Panc1 (cell line): ENCODE results near the gene CEP95. TPM values are rescaled to one million over a fixed set of nuclear protein-coding genes. Genes with fewer than 3 reads are reported as not detected.

Source experiments
- ATAC-seq: fragments of 200-7000 bp; cut with Tn5 transposase; 2 replicates; pipeline ENCODE4 v1.9.1; 2020; ENCODE audit warnings: mild to moderate bottlenecking, moderate library complexity
- BruUV-seq: library from RNA; stranded (reverse); fragments of 400-500 nt; replicated peaks from 2 replicates; lab custom pipeline; 2021; lab: Mats Ljungman, UMichigan
- CTCF ChIA-PET: fragments of 300-600 bp; sonication (Branson Sonifier 250); formaldehyde crosslinking; loops from one replicate; lab custom pipeline; 2022; ENCODE audit warnings: antibody characterized with exemption; lab: Charles Lee
- POLR2A ChIA-PET: fragments of 300-600 bp; sonication (Branson Sonifier 250); formaldehyde crosslinking; loops from one replicate; lab custom pipeline; 2022; ENCODE audit warnings: antibody characterized with exemption; lab: Charles Lee
- DNase-seq: peaks from one replicate; pipeline ENCODE4 v3.0.0-alpha.2; 2010; ENCODE audit warnings: low read depth, low spot score
- H3K27ac ChIP-seq: 2 replicates; pipeline ENCODE4 v1.5.1; 2011; ENCODE audit warnings: mild to moderate bottlenecking, low read length, inconsistent platforms
- H3K27me3 ChIP-seq: fragments of 200-500 bp; sonication (Bioruptor generic); 2 replicates; pipeline ENCODE4 v1.6.0; 2014; ENCODE audit warnings: low read length, inconsistent platforms; ENCODE audit not compliant: control insufficient read depth, insufficient read depth
- H3K36me3 ChIP-seq: fragments of 200-500 bp; sonication (Bioruptor generic); 2 replicates; pipeline ENCODE4 v1.5.1; 2014; ENCODE audit warnings: inconsistent platforms, mild to moderate bottlenecking, low read length, moderate library complexity; ENCODE audit not compliant: control insufficient read depth, insufficient read depth
- H3K4me1 ChIP-seq: 2 replicates; pipeline ENCODE4 v1.5.1; 2011; ENCODE audit warnings: inconsistent platforms, mild to moderate bottlenecking, low read length, moderate library complexity; ENCODE audit not compliant: control insufficient read depth, insufficient read depth
- H3K4me3 ChIP-seq, 2 experiments: 2 replicates each; pipeline ENCODE4 v1.5.1; 2011 to 2012; ENCODE audit warnings: low read depth in 2 of 2, low read length in 2 of 2, mild to moderate bottlenecking in 2 of 2, inconsistent platforms in 1 of 2, moderate library complexity in 1 of 2
- H3K9me3 ChIP-seq: fragments of 200-500 bp; sonication (Bioruptor generic); 2 replicates; pipeline ENCODE4 v1.5.1; 2014; ENCODE audit warnings: low read depth, mild to moderate bottlenecking, inconsistent platforms, low read length, moderate library complexity; ENCODE audit not compliant: control insufficient read depth, insufficient read depth
- POLR2AphosphoS5 ChIP-seq: IDR thresholded peaks from 2 replicates; pipeline ENCODE4 v1.6.1; 2012; ENCODE audit warnings: mild to moderate bottlenecking, low read depth, low read length, moderate library complexity
- SIN3A ChIP-seq: IDR thresholded peaks from 2 replicates; pipeline ENCODE4 v1.6.1; 2012; ENCODE audit warnings: low read depth, mild to moderate bottlenecking, low read length, moderate library complexity, borderline replicate concordance; ENCODE audit not compliant: insufficient read depth
- TCF7L2 ChIP-seq: IDR thresholded peaks from 2 replicates; pipeline ENCODE4 v1.6.1; 2011; ENCODE audit warnings: mild to moderate bottlenecking, low read depth, low read length, inconsistent platforms
- in situ Hi-C: cut with HindIII; loops from 2 replicates; pipeline ENCODE4 v1.10.0; 2016; ENCODE audit warnings: low sequenced_read_pairs, low pct_unique_long_range_greater_than_20kb
- intact Hi-C: fragments of 100-400 bp; cut with micrococcal nuclease; formaldehyde crosslinking; loops from one replicate; pipeline ENCODE4 v1.10.0; 2022; ENCODE audit not compliant: unreplicated experiment
- total RNA-seq: library from RNA; stranded (reverse); gene quantifications from one replicate; pipeline ENCODE4 v1.2.1, GENCODE V29; 2021; ENCODE audit not compliant: unreplicated experiment
- TF ChIP-seq, protein P1 (sequence below), 2 experiments: IDR thresholded peaks; 2 replicates each; pipeline ENCODE4 v1.6.1; 2011 to 2012; ENCODE audit warnings: low read depth in 2 of 2, control low read depth in 1 of 2, low read length in 1 of 2, mild to moderate bottlenecking in 1 of 2, moderate library complexity in 1 of 2; ENCODE audit not compliant: insufficient read depth in 1 of 2
- TF ChIP-seq, protein P2 (sequence below): fragments of 450-650 bp; IDR thresholded peaks from 2 replicates; pipeline ENCODE4 v1.5.1; 2017; ENCODE audit warnings: mild to moderate bottlenecking

Gene CEP95
- total RNA-seq, 1 experiment from 2014 or later = 23.2 TPM

DNA sequence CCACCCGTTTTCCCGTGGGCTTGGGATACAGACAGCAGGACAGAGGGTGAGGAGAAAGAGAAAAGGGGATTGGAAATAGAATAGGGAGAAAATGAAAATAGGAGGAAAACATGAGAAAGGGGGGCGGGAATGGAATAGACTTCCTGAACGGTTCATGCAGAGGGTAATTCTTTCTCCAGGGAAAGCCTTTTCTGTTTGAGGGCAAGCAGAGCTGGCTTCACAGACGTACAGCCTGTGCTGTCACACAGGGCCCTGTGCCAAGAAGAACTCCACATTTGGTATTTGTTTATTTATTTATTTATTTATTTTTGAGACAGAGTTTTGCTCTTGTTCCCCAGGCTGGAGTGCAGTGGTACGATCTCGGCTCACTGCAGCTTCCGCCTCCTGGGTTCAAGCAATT, 45.8 kb upstream of the CEP95 start:
- intact Hi-C loops = no loop called here
- no peaks in the 10 kb centered on the region for H3K27me3 ChIP-seq
- ChIA-PET POLR2A (no interaction called here), CTCF (no interaction called here)
- H3K4me1 ChIP-seq = no peaks in the 10 kb centered on the region
- H3K4me3 ChIP-seq = no peak overlapping the region
- ATAC-seq (no peak), DNase-seq (no peak)
- no peaks in the 10 kb centered on the region for H3K36me3 ChIP-seq
- H3K9me3 ChIP-seq = no peaks in the 10 kb centered on the region
- TF ChIP-seq SIN3A = no peak
- no peak for TF ChIP-seq TCF7L2
- TF ChIP-seq, protein P1, sequence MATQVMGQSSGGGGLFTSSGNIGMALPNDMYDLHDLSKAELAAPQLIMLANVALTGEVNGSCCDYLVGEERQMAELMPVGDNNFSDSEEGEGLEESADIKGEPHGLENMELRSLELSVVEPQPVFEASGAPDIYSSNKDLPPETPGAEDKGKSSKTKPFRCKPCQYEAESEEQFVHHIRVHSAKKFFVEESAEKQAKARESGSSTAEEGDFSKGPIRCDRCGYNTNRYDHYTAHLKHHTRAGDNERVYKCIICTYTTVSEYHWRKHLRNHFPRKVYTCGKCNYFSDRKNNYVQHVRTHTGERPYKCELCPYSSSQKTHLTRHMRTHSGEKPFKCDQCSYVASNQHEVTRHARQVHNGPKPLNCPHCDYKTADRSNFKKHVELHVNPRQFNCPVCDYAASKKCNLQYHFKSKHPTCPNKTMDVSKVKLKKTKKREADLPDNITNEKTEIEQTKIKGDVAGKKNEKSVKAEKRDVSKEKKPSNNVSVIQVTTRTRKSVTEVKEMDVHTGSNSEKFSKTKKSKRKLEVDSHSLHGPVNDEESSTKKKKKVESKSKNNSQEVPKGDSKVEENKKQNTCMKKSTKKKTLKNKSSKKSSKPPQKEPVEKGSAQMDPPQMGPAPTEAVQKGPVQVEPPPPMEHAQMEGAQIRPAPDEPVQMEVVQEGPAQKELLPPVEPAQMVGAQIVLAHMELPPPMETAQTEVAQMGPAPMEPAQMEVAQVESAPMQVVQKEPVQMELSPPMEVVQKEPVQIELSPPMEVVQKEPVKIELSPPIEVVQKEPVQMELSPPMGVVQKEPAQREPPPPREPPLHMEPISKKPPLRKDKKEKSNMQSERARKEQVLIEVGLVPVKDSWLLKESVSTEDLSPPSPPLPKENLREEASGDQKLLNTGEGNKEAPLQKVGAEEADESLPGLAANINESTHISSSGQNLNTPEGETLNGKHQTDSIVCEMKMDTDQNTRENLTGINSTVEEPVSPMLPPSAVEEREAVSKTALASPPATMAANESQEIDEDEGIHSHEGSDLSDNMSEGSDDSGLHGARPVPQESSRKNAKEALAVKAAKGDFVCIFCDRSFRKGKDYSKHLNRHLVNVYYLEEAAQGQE (IDR thresholded peaks at IDR 0.05; ENCODE audit: insufficient read depth in 1 of 2, low read depth in 2 of 2, low read length in 1 of 2) = no peak
- no peak for TF ChIP-seq POLR2AphosphoS5
- TF ChIP-seq, protein P2, sequence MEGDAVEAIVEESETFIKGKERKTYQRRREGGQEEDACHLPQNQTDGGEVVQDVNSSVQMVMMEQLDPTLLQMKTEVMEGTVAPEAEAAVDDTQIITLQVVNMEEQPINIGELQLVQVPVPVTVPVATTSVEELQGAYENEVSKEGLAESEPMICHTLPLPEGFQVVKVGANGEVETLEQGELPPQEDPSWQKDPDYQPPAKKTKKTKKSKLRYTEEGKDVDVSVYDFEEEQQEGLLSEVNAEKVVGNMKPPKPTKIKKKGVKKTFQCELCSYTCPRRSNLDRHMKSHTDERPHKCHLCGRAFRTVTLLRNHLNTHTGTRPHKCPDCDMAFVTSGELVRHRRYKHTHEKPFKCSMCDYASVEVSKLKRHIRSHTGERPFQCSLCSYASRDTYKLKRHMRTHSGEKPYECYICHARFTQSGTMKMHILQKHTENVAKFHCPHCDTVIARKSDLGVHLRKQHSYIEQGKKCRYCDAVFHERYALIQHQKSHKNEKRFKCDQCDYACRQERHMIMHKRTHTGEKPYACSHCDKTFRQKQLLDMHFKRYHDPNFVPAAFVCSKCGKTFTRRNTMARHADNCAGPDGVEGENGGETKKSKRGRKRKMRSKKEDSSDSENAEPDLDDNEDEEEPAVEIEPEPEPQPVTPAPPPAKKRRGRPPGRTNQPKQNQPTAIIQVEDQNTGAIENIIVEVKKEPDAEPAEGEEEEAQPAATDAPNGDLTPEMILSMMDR = no peak
- in situ Hi-C loops = no loop called here
- no peak overlapping the region for H3K27ac ChIP-seq
- no TSS peak for BruUV-seq

GRCh38 chr17:64461788-64462187, 45.0 kb upstream of the CEP95 start:
- Histone ChIP-seq H3K27ac (no peak overlapping the region), H3K9me3 (no peaks in the 10 kb centered on the region), H3K4me1 (no peaks in the 10 kb centered on the region), H3K36me3 (no peaks in the 10 kb centered on the region), H3K4me3 (no peak overlapping the region), H3K27me3 (no peaks in the 10 kb centered on the region)
- DNase-seq (no peak), ATAC-seq (no peak)
- ChIA-PET POLR2A (no interaction called here), CTCF (no interaction called here)
- TF ChIP-seq SIN3A (no peak), TCF7L2 (no peak), POLR2AphosphoS5 (no peak)
- TF ChIP-seq, protein P2 = no peak
- TF ChIP-seq, protein P1 (IDR thresholded peaks at IDR 0.05; ENCODE audit: insufficient read depth in 1 of 2, low read depth in 2 of 2, low read length in 1 of 2) = no peak
- BruUV-seq = no TSS peak
- in situ Hi-C loops = no loop called here
- intact Hi-C loops = no loop called here
